ENCODE measurements around the gene VLDLR.

DNA sequence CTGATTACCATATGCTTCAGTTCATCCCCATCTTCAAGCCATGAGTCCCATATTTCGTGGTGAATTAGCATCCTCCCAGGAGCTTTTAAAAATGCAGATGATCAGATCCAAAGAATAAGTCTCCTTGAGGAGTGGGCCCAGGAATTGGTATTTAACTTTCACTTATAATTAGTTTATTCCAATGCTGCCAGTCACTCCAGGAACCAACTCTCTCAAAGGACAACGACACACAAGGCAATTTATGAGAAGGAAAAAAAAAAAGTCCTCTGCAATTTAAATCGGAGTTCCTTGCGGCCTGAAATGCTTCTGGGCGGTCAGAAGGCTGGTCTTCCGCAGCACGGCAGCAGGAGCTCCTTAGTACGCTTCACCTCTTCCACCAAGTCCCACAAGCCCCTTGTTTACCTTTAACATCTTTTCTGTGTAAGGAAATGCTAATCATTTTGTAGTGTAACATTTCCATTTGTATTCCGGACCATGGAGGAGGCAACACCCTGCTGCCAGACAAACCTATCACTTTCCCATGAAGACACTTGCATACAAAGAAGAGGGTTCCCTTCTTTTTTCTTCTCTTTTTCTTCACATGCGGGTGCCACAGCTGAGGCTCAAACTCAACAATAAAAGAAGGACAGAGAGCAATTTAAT is 79.4 kb downstream of the VLDLR start:
- TF ChIP-seq, protein P1, sequence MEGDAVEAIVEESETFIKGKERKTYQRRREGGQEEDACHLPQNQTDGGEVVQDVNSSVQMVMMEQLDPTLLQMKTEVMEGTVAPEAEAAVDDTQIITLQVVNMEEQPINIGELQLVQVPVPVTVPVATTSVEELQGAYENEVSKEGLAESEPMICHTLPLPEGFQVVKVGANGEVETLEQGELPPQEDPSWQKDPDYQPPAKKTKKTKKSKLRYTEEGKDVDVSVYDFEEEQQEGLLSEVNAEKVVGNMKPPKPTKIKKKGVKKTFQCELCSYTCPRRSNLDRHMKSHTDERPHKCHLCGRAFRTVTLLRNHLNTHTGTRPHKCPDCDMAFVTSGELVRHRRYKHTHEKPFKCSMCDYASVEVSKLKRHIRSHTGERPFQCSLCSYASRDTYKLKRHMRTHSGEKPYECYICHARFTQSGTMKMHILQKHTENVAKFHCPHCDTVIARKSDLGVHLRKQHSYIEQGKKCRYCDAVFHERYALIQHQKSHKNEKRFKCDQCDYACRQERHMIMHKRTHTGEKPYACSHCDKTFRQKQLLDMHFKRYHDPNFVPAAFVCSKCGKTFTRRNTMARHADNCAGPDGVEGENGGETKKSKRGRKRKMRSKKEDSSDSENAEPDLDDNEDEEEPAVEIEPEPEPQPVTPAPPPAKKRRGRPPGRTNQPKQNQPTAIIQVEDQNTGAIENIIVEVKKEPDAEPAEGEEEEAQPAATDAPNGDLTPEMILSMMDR (IDR thresholded peaks at IDR 0.05) = no peak
- TF ChIP-seq, protein P2, sequence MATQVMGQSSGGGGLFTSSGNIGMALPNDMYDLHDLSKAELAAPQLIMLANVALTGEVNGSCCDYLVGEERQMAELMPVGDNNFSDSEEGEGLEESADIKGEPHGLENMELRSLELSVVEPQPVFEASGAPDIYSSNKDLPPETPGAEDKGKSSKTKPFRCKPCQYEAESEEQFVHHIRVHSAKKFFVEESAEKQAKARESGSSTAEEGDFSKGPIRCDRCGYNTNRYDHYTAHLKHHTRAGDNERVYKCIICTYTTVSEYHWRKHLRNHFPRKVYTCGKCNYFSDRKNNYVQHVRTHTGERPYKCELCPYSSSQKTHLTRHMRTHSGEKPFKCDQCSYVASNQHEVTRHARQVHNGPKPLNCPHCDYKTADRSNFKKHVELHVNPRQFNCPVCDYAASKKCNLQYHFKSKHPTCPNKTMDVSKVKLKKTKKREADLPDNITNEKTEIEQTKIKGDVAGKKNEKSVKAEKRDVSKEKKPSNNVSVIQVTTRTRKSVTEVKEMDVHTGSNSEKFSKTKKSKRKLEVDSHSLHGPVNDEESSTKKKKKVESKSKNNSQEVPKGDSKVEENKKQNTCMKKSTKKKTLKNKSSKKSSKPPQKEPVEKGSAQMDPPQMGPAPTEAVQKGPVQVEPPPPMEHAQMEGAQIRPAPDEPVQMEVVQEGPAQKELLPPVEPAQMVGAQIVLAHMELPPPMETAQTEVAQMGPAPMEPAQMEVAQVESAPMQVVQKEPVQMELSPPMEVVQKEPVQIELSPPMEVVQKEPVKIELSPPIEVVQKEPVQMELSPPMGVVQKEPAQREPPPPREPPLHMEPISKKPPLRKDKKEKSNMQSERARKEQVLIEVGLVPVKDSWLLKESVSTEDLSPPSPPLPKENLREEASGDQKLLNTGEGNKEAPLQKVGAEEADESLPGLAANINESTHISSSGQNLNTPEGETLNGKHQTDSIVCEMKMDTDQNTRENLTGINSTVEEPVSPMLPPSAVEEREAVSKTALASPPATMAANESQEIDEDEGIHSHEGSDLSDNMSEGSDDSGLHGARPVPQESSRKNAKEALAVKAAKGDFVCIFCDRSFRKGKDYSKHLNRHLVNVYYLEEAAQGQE (IDR thresholded peaks at IDR 0.05; ENCODE audit: insufficient read depth in 1 of 2, low read depth in 2 of 2, low read length in 1 of 2) = no peak
